Stimulated activated effector memory CD8-positive, alpha-beta T cell treated with anti-CD3 and anti-CD28 coated beads, Interleukin-12 subunit alpha, Interleukin-12 subunit beta, amount 100 ng/mL, for 72 hours (primary cell): Measurements from ENCODE around the gene P2RY14.

ENCODE experiments used
- ATAC-seq: fragments of 150-1000 bp; cut with Tn5 transposase; 2 replicates; pipeline ENCODE4 v1.10.0; 2021
- DNase-seq, 2 donors: peaks; one replicate each; pipeline ENCODE4 v3.0.0; 2021 to 2022; ENCODE audit warnings: low spot score in 2 of 2
- H3K27ac Mint-ChIP-seq: one replicate; pipeline ENCODE4 v1.8.0; 2022; ENCODE audit warnings: mild to moderate bottlenecking, mixed read lengths
- H3K36me3 Mint-ChIP-seq: one replicate; pipeline ENCODE4 v1.8.0; 2022; ENCODE audit warnings: mild to moderate bottlenecking, mixed read lengths
- H3K4me1 Mint-ChIP-seq: one replicate; pipeline ENCODE4 v1.8.0; 2022; ENCODE audit warnings: mixed read lengths
- H3K4me3 Mint-ChIP-seq: one replicate; pipeline ENCODE4 v1.8.0; 2022; ENCODE audit warnings: mild to moderate bottlenecking, mixed read lengths
- H3K9me3 Mint-ChIP-seq: one replicate; pipeline ENCODE4 v1.8.0; 2022; ENCODE audit warnings: mixed read lengths

P2RY14 gene

DNA sequence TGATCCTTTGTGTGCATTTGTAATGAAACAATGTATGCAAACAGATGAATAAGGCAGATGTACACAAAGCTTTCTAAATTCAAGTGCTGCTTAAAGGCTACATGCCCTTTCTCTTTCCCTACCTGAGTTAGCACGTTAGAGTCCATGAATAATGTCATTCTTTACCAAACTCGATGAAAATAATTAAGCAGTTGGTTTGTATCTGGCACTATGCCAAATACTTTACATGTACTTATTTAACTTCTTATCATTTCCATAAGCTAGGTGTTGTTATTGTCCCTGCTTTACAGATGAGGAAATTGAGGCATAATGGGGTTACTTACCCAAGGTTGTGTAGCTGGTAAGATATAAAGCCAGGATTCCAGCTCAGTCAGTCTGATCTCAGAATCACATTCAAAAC, 77.8 kb downstream of the P2RY14 start:
- peak overlapping the region; percentile 76 for H3K4me3 Mint-ChIP-seq
- no peak for DNase-seq
- peak overlapping the region; percentile 95 for H3K27ac Mint-ChIP-seq

DNA sequence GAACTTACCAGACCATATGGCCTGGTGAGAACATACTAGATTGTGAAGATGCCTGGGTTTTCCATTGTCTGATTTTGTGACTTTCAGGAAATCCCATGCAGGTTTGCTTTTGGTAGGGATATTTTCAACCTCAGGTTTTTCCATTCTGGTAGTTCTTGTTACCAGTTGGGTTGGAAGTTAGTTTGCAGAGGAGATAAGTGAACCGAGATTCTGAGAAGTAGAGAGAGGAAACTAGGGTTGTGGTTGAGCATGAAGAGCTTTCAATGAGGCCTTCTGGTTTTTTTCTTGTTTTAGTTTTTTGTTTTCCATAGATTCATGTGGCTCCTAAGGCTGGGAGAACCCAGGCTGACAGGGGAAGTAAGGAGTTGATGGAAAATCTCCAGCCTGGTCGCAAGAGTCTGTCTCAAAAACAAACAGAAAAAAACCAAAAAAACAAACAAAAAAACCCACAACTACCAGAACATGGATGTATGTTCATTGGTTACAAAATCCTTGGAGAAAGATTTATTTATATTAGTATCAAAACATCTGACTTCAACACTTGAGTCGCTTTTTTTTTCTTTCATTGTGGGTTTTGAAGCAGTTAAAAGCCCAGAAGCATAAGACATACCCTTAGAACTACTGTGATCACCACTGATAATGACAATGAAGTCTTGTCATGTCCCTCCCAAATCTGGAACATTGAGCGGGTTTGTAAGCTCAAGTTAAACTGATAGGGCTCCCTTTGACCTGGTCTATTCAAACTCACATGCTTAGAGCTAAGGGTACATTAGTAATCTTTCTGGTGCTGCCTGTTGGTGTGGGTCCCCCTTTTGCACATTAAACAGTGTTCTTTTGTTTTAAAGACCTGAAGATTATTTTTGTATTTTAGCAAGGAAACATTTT, 78.5 kb downstream of the P2RY14 start:
- H3K4me3 Mint-ChIP-seq, result peak overlapping the region; percentile 76
- H3K9me3 Mint-ChIP-seq, result no peaks in the 10 kb centered on the region
- ATAC-seq (peak; percentile 24), DNase-seq (no peak)
- peaks cover 96% of the 10 kb centered on the region for H3K36me3 Mint-ChIP-seq
- peaks cover 31% of the 10 kb centered on the region for H3K4me1 Mint-ChIP-seq
- peak overlapping the region; percentile 95 for H3K27ac Mint-ChIP-seq

More for the DNA sequence above, 77.8 kb downstream of the P2RY14 start:
- H3K4me1 Mint-ChIP-seq, result peaks cover 36% of the 10 kb centered on the region
- H3K9me3 Mint-ChIP-seq, result no peaks in the 10 kb centered on the region
- no peak for ATAC-seq
- peaks cover 96% of the 10 kb centered on the region for H3K36me3 Mint-ChIP-seq

DNA sequence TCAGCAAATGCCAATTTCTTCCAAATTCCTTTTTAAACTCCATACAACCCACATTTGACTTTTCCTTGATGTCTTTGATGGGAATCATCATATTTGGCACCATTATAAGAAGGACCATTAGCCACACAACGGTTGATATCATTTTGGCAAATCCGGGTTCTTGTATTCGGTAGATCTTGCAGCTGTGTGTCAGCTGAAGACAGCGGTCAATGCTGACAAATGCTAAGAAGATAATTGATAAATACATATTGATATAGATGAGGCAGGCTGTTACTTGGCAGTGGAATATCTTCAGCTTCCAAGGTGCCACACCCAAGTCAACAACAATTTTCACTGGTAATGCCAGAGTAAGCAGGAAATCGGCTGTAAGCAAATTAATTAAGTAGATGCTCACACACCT, 79.5 kb downstream of the P2RY14 start:
- Mint-ChIP-seq H3K36me3 (peaks cover 94% of the 10 kb centered on the region), H3K4me1 (peaks cover 37% of the 10 kb centered on the region), H3K9me3 (no peaks in the 10 kb centered on the region), H3K4me3 (peak overlapping the region; percentile 76), H3K27ac (peak overlapping the region; percentile 95)
- DNase-seq (no peak), ATAC-seq (no peak)

DNA sequence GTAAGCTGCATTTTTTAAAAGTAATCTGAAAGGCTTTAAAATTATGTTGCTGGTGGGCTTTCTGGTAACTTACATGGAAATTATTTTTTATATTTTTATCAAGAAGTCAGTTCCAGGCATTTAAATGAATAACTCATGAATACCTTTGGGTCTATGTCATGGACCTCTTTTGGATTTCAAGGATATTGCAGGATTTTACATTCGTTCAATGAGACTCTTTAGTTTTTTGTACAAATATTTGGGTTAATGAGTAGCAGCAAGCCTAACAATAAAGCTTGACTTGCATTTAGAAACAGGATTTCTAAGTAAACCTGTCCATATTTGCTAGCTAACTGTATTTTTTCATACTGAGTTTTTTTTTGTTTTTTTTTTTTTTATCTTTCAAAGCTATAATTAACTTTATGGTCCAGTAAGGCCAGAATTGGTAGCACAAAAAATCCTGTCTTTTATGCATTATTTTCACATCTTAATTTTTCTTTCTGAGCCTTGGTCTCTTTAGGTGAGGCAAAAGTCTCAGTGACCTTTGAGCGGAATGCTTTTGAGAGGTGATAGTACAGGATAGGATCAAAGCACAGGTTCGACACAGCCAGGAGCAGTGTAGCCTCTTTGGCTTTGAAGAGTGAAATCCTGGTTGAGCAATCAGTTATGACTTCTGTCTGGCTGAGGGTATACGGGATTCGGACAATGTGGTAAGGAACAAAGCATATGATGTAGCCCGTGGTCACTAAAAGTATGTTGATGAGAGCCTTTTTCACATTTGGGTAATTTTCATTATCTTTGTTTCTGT, 80.2 kb downstream of the P2RY14 start:
- DNase-seq (no peak), ATAC-seq (no peak)
- Mint-ChIP-seq H3K4me1 (peaks cover 39% of the 10 kb centered on the region), H3K36me3 (peaks cover 95% of the 10 kb centered on the region), H3K9me3 (no peaks in the 10 kb centered on the region), H3K27ac (peak overlapping the region; percentile 95), H3K4me3 (peak overlapping the region; percentile 76)

DNA sequence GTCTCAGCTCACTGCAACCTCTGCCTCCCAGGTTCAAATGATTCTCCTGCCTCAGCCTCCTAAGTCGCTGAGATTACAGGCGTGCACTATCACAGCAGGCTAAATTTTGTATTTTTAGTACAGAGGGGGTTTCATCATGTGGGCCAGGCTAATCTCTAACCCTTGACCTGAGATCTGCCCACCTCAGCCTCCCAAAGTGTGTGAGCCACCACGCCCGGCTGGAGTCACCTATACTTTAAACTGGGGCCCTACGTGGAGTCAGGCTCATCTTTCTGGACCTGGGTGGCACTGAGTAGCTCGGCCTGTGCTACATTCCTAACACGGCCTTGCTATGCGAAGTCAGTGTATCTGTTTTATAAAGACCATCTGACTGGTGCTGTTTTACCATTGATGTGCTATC, 81.1 kb downstream of the P2RY14 start:
- Mint-ChIP-seq H3K4me3 (no peak overlapping the region), H3K9me3 (no peaks in the 10 kb centered on the region), H3K27ac (no peak overlapping the region), H3K4me1 (peaks cover 44% of the 10 kb centered on the region), H3K36me3 (peaks cover 89% of the 10 kb centered on the region)
- no peak for DNase-seq
- ATAC-seq, result no peak

DNA sequence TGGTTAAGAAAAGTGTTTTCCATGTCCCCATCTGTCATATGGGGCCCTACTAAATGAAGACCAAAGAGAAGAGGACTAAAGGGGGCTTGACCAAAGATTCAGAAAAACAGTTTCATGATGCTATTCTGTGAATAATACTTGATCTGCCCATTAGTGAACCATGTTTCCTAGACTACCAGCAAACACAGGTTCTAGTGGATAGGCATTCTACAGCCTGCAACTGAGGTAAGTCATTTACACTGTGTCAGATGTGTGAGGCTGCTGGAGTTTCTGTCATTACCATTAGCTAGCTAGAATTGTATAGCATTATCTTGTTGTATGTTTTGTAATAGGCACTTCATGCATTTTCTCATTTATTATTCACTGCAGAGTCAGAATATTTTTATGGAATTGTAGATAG, 81.9 kb downstream of the P2RY14 start:
- Mint-ChIP-seq H3K4me1 (peaks cover 45% of the 10 kb centered on the region), H3K27ac (peak overlapping the region; percentile 77), H3K36me3 (peaks cover 81% of the 10 kb centered on the region), H3K9me3 (no peaks in the 10 kb centered on the region), H3K4me3 (peak overlapping the region; percentile 16)
- no peak for DNase-seq
- ATAC-seq, result peak; percentile 80

DNA sequence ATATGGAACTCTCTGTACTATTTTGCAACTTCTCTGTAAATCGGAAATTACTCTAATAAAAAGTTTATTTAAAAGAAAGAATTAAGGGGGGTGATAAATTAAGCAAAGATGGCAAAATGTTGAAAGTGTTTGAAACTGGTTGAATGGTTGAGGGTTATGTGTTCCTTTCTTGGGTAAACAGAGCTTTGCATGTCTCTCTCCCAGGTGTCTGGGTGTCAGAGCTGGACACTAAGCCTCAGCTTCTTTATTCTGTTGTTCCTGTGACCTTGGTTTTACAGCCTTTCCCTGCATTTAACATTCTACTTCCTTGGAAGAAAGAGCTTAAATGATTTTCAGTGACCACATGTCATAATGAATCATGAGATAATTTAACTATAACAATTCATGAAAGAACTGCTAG, 82.5 kb downstream of the P2RY14 start:
- Mint-ChIP-seq H3K27ac (peak overlapping the region; percentile 77), H3K4me1 (peaks cover 47% of the 10 kb centered on the region), H3K36me3 (peaks cover 79% of the 10 kb centered on the region), H3K9me3 (no peaks in the 10 kb centered on the region), H3K4me3 (peak overlapping the region; percentile 16)
- ATAC-seq (no peak), DNase-seq (no peak)

DNA sequence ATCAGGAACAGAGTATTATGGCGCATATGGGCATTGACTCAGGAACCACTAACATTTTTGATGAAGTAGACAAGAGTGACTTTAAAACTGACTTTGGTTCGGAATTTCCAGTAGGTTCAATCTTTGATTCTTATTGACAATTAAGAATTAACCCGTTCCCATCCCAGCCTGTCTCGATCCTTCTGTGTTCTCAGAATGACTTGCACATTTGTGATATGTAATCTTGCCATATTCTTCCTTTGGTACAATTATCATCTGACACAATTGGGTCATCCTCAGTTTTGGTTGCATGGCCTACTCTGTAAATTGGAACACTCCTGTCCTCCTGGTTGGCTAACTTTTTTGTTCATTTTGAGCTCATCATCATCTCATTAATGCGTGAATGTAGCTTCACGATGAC, 85.8 kb downstream of the P2RY14 start:
- peaks cover 46% of the 10 kb centered on the region for H3K4me1 Mint-ChIP-seq

DNA sequence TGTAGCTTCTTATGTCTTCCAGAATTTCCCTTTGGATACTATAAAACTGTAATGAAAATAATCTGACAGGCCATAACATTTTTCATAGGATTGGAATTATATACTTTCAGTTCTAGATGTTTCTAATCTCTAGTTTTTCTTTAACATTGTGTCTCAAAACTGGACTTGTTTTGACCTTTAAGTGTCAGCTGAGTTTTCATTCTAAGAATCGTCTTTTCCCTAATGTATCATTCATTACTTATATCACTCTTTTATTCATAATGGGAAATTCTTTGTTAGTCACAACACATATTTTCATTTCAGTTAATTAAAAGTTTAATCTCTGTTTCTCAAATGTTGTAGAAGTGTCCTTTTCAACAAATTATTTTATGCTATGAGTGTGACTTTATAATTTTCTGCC, 87.2 kb downstream of the P2RY14 start:
- Mint-ChIP-seq H3K4me1 (peaks cover 50% of the 10 kb centered on the region), H3K9me3 (no peaks in the 10 kb centered on the region), H3K36me3 (peaks cover 40% of the 10 kb centered on the region), H3K27ac (peak overlapping the region; percentile 94), H3K4me3 (peak overlapping the region; percentile 62)
- DNase-seq (no peak), ATAC-seq (peak; percentile 83)

More for the DNA sequence above, 85.8 kb downstream of the P2RY14 start:
- Mint-ChIP-seq H3K36me3 (peaks cover 55% of the 10 kb centered on the region), H3K27ac (peak overlapping the region; percentile 69), H3K9me3 (no peaks in the 10 kb centered on the region), H3K4me3 (peak overlapping the region; percentile 18)
- no peak for ATAC-seq
- no peak for DNase-seq

DNA sequence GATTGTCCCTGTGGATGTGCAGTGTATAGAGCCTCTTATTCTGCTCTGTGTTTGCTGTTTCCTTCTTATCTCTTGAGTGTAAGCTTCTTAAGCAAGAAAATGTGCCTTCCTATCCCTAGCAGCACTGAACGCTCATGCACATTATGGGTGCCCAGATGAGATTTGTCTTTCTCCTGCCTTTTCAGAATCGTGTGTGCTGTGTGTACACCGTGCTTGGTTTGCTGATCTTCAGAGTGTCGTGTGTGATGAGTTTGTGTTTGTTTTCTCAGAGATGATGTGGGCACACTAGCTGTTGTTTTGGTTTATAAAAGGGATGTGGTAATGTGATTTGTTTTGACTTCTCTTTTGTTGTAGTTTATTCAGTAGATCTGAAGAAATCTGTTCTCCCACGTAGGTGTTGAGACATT, 95.1 kb downstream of the P2RY14 start:
- Mint-ChIP-seq H3K4me3 (peak overlapping the region; percentile 56), H3K9me3 (no peaks in the 10 kb centered on the region), H3K27ac (peak overlapping the region; percentile 82), H3K4me1 (peaks cover 35% of the 10 kb centered on the region), H3K36me3 (no peaks in the 10 kb centered on the region)
- ATAC-seq (peak; percentile 87), DNase-seq (no peak)

DNA sequence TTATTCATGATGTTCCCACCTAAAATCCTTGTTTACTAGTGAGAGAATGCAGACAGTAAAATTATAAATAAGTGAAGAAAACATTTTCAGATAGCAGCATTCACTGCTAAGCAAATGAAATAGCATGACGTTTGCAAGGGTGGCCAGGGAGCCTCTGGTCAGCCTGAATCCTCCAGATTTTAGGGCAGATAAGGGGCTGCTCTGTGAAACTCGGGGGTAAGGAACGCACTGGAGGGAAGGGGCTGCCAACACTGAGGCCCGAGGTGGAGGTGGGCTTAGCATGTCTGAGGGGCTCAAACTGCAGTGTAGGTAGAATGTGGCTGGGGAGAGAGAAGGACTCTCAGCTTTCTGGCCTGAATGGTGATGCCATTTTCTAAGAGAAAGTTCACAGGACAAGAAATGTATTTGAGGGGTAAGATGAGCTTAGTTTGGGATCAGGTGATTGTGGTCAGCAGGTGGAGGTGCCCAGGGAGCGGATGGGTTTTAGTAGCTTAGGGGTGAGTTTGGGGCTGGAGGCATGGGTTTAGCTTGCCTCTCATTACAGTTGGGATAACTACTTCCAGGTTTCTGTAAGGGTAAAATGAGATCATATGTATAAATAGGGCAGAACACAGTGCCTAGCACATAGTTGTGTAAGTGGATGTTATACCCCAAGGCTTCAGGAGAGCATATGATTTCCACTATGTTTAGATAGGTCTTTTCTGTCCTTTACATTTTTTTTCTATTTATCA, 95.8 kb downstream of the P2RY14 start:
- peak overlapping the region; percentile 82 for H3K27ac Mint-ChIP-seq
- no peak for DNase-seq
- H3K4me3 Mint-ChIP-seq, result peak overlapping the region; percentile 56
- no peaks in the 10 kb centered on the region for H3K9me3 Mint-ChIP-seq
- no peaks in the 10 kb centered on the region for H3K36me3 Mint-ChIP-seq
- ATAC-seq, result no peak
- peaks cover 35% of the 10 kb centered on the region for H3K4me1 Mint-ChIP-seq

DNA sequence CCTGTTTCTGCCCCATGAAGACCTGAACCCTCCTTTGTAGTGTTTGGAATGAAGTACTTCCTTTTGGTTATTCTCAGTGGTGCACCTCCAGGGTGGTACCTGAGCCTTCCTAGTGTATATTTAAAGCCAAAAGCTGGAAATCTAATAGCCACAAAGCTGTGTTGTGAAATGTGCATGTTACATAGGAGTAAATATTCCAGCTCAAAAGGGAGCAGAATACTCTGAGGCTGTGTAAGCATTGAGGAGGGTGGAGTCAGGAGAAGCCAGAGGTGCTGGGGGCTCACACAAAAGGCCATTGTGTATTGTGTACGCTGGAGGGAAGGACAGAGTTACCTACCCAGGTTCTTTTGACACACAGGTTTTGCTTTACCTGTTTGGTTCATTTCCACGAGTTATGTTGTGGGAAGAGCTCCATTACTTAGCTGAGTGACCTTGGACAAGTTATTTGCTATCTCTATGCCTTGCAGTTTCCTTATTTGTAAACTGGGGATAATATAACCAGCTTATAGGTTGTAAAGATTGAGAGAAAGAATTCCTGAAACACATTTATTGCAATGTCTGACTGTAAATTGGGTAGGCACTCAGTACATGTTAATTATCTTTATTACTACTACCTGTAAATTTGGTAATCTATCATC, 100.0 kb downstream of the P2RY14 start:
- H3K4me3 Mint-ChIP-seq, result no peak overlapping the region
- H3K9me3 Mint-ChIP-seq, result no peaks in the 10 kb centered on the region
- no peaks in the 10 kb centered on the region for H3K36me3 Mint-ChIP-seq
- DNase-seq (no peak), ATAC-seq (no peak)
- peak overlapping the region; percentile 29 for H3K27ac Mint-ChIP-seq
- H3K4me1 Mint-ChIP-seq, result peaks cover 12% of the 10 kb centered on the region

DNA sequence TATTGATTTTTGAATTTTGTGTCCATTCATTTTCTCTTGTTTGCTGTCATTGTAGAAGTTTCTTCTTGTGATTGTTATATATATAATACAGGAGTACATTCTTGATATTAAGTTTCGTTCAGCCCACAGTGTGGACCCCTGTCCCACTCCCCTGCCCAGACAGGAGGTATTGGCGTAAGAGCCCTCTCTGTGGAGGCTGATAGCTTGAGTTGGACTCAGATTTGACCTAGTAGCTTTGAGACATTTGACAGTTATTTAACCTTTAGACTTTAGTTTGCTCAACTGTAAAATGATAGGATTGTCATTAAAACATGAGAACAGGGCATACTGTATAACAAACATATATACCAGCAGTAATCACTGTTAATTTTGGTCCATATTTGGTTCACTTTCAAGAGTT, 102.4 kb downstream of the P2RY14 start:
- no peaks in the 10 kb centered on the region for H3K36me3 Mint-ChIP-seq
- H3K4me3 Mint-ChIP-seq, result no peak overlapping the region
- ATAC-seq, result no peak
- no peak for DNase-seq
- no peaks in the 10 kb centered on the region for H3K9me3 Mint-ChIP-seq
- H3K4me1 Mint-ChIP-seq, result peaks cover 16% of the 10 kb centered on the region
- H3K27ac Mint-ChIP-seq, result no peak overlapping the region

DNA sequence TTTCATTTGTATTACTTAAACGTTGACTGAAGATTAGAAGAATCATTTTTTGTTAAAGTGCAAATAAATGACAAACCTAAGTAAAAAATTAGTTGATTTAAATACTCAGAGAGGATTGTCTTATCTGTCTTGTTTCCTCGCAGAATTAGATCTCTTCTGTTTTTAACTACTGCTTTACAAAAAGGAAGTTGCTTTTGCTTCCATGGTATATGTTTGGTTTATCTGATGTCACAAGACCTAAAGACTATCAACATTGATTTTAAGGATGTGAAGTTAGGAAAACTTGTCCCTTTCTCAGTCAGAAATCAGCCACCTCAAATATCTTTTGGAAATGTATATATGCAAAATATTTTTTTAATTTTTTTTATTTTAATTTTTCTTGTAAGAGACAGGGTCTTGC, 104.0 kb downstream of the P2RY14 start:
- H3K27ac Mint-ChIP-seq, result no peak overlapping the region
- no peaks in the 10 kb centered on the region for H3K9me3 Mint-ChIP-seq
- no peak overlapping the region for H3K4me3 Mint-ChIP-seq
- ATAC-seq (no peak), DNase-seq (no peak)
- H3K4me1 Mint-ChIP-seq, result peaks cover 32% of the 10 kb centered on the region
- no peaks in the 10 kb centered on the region for H3K36me3 Mint-ChIP-seq
